Vagina (tissue), 2 donors: Measurements from ENCODE around the gene NLGN1.

ENCODE experiments used
- POLR2A ChIP-seq, 2 donors: fragments of 450-650 bp; IDR thresholded peaks; one replicate each; pipeline ENCODE4 v1.6.1; 2017; ENCODE audit warnings: antibody characterized with exemption in 2 of 2, mild to moderate bottlenecking in 2 of 2, moderate library complexity in 2 of 2
- POLR2AphosphoS5 ChIP-seq, 2 donors: sonication (generic); formaldehyde crosslinking; IDR thresholded peaks; one replicate each; pipeline ENCODE4 v1.9.0; 2017; ENCODE audit warnings: antibody characterized with exemption in 2 of 2, mild to moderate bottlenecking in 2 of 2, low read depth in 1 of 2; ENCODE audit not compliant: insufficient read depth in 1 of 2
- TF ChIP-seq, protein P1 (sequence below), 3 experiments: fragments of 450-650 bp in 2 of 3; fragments of 200-600 bp in 1 of 3; sonication (generic) in 1 of 3; IDR thresholded peaks; one replicate each; pipeline ENCODE4 v1.5.1; 2017 to 2019; ENCODE audit warnings: antibody characterized with exemption in 3 of 3, mild to moderate bottlenecking in 2 of 3, moderate library complexity in 2 of 3

DNA sequence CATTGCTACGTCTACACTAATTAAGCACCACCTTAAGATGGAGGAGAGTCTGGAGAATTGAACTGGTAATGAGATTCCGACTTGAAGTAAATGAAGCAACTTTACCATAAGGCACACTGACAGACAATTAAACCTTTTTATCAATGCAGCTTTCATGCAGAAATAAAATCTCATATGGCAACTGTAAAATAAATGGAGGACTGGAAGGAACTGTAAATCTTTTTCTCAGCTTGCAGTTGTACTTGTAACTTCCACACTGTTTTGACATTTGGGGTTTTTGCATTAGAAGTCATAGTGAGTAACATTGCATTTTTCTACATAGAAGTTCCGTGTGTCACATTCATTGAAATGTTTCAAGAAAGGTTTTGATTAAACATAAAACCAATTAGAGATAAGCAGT, 705.3 kb downstream of the NLGN1 start:
- TF ChIP-seq, protein P1, sequence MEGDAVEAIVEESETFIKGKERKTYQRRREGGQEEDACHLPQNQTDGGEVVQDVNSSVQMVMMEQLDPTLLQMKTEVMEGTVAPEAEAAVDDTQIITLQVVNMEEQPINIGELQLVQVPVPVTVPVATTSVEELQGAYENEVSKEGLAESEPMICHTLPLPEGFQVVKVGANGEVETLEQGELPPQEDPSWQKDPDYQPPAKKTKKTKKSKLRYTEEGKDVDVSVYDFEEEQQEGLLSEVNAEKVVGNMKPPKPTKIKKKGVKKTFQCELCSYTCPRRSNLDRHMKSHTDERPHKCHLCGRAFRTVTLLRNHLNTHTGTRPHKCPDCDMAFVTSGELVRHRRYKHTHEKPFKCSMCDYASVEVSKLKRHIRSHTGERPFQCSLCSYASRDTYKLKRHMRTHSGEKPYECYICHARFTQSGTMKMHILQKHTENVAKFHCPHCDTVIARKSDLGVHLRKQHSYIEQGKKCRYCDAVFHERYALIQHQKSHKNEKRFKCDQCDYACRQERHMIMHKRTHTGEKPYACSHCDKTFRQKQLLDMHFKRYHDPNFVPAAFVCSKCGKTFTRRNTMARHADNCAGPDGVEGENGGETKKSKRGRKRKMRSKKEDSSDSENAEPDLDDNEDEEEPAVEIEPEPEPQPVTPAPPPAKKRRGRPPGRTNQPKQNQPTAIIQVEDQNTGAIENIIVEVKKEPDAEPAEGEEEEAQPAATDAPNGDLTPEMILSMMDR (IDR thresholded peaks at IDR 0.05) = no peak
- TF ChIP-seq POLR2A (IDR thresholded peaks at IDR 0.05) (no peak), POLR2AphosphoS5 (IDR thresholded peaks at IDR 0.05; ENCODE audit: insufficient read depth in 1 of 2, low read depth in 1 of 2) (no peak)
